Adipose tissue (tissue), 3 donors: ENCODE measurements around the gene GSDME. TPM values are rescaled to one million over a fixed set of nuclear protein-coding genes. Genes with fewer than 3 reads are reported as not detected.

ENCODE experiments used
- polyA plus RNA-seq, 3 donors: library from polyadenylated mRNA; stranded (reverse); fragments of 200-250 nt; gene quantifications; one replicate each; pipeline ENCODE4 v1.2.3, GENCODE V29; 2013
- donor health status: healthy with polysubstance abuse.
- donor health status: Bipolar disorder and iron deficiency.
- donor health status: healthy.

The GSDME gene
- polyA plus RNA-seq, 3 donors, result 0.85 to 22.3 (median 5.0) TPM

Other genes with a start within 250 kb of the GSDME start
- gene PALS2, start 184.0 kb downstream of the GSDME start, polyA plus RNA-seq, result 1 to 10 TPM; 3.8 to 7.0 (median 4.4) TPM
- 1 to 10 TPM in 1 of 3 donors, under 1 TPM in 2; 0.71 to 1.2 (median 0.79) TPM for gene OSBPL3, start 222.7 kb upstream of the GSDME start, polyA plus RNA-seq